WTC11 (cell line): ENCODE results near the gene PRKN. TPM values are rescaled to one million over a fixed set of nuclear protein-coding genes. Genes with fewer than 3 reads are reported as not detected.

Experiments used
- ATAC-seq: fragments of 200-7000 bp; cut with Tn5 transposase; 2 replicates; pipeline ENCODE4 v1.10.0; 2021; ENCODE audit warnings: mild to moderate bottlenecking, moderate library complexity
- CTCF ChIA-PET: fragments of 300-600 bp; sonication (Branson Sonifier 250); formaldehyde crosslinking; loops from one replicate; lab custom pipeline; 2021; ENCODE audit warnings: antibody characterized with exemption; lab: Charles Lee
- POLR2A ChIA-PET: fragments of 350-600 bp; sonication (Branson Sonifier 250); formaldehyde crosslinking; loops from one replicate; lab custom pipeline; 2021; ENCODE audit warnings: antibody characterized with exemption; lab: Charles Lee
- DNase-seq: peaks from one replicate; pipeline ENCODE4 v3.0.0; 2021; ENCODE audit warnings: low spot score
- H3K27ac Mint-ChIP-seq: 2 replicates; pipeline ENCODE4 v1.8.0; 2021; ENCODE audit warnings: mixed read lengths
- H3K27me3 Mint-ChIP-seq: 2 replicates; pipeline ENCODE4 v1.8.0; 2021; ENCODE audit warnings: low read depth, mild to moderate bottlenecking, moderate library complexity, mixed read lengths
- H3K36me3 Mint-ChIP-seq: 2 replicates; pipeline ENCODE4 v1.8.0; 2021; ENCODE audit warnings: mixed read lengths
- H3K4me1 Mint-ChIP-seq: 2 replicates; pipeline ENCODE4 v1.8.0; 2022; ENCODE audit warnings: mixed read lengths
- H3K4me3 Mint-ChIP-seq: 2 replicates; pipeline ENCODE4 v1.8.0; 2021; ENCODE audit warnings: mild to moderate bottlenecking, moderate library complexity, mixed read lengths
- H3K9me3 Mint-ChIP-seq: 2 replicates; pipeline ENCODE4 v1.8.0; 2021; ENCODE audit warnings: mixed read lengths
- CREB1 ChIP-seq: sonication (generic); formaldehyde crosslinking; IDR thresholded peaks from 2 replicates; pipeline ENCODE4 v1.8.0; 2023; ENCODE audit warnings: mild to moderate bottlenecking, missing genetic modification reagents
- CREM ChIP-seq: sonication (generic); formaldehyde crosslinking; IDR thresholded peaks from 2 replicates; pipeline ENCODE4 v1.8.1; 2022; ENCODE audit warnings: mild to moderate bottlenecking, missing genetic modification reagents, moderate library complexity
- FOXK1 ChIP-seq: sonication (generic); formaldehyde crosslinking; IDR thresholded peaks from 2 replicates; pipeline ENCODE4 v1.8.0; 2022; ENCODE audit warnings: mild to moderate bottlenecking, moderate library complexity, missing genetic modification reagents
- GRHL2 ChIP-seq: fragments of 250-450 bp; sonication (Bioruptor Pico); IDR thresholded peaks from 2 replicates; pipeline ENCODE4 v1.8.0; 2022; ENCODE audit warnings: mild to moderate bottlenecking, moderate library complexity; ENCODE audit not compliant: insufficient replicate concordance, severe bottlenecking
- JUN ChIP-seq: sonication (generic); formaldehyde crosslinking; IDR thresholded peaks from 2 replicates; pipeline ENCODE4 v1.8.0; 2023; ENCODE audit warnings: mild to moderate bottlenecking, missing genetic modification reagents
- NFE2L1 ChIP-seq: sonication (generic); formaldehyde crosslinking; IDR thresholded peaks from 2 replicates; pipeline ENCODE4 v1.8.1; 2023; ENCODE audit warnings: missing genetic modification reagents
- SOX15 ChIP-seq: fragments of 250-450 bp; sonication (Bioruptor Pico); IDR thresholded peaks from 2 replicates; pipeline ENCODE4 v1.9.0; 2021; ENCODE audit warnings: mild to moderate bottlenecking
- total RNA-seq: library from RNA; stranded (reverse); gene quantifications from 3 replicates; pipeline ENCODE4 v1.2.3, GENCODE V29; 2021
- TF ChIP-seq, protein P1 (sequence below): sonication (generic); formaldehyde crosslinking; conservative IDR thresholded peaks from 2 replicates; pipeline ENCODE4 v1.8.1; 2022; ENCODE audit warnings: mild to moderate bottlenecking, missing genetic modification reagents
- TF ChIP-seq, protein P2 (sequence below): sonication (generic); formaldehyde crosslinking; IDR thresholded peaks from 2 replicates; pipeline ENCODE4 v1.8.0; 2022; ENCODE audit warnings: mild to moderate bottlenecking, missing genetic modification reagents
- TF ChIP-seq, protein P3 (sequence below): sonication (generic); formaldehyde crosslinking; IDR thresholded peaks from 2 replicates; pipeline ENCODE4 v1.8.0; 2023; ENCODE audit warnings: mild to moderate bottlenecking, missing genetic modification reagents
- TF ChIP-seq, protein P4 (sequence below): sonication (generic); formaldehyde crosslinking; conservative IDR thresholded peaks from 2 replicates; pipeline ENCODE4 v1.8.1; 2023; ENCODE audit warnings: mild to moderate bottlenecking, low read depth, missing genetic modification reagents, moderate library complexity
- TF ChIP-seq, protein P5 (sequence below): fragments of 250-450 bp; sonication (Bioruptor Pico); IDR thresholded peaks from 2 replicates; pipeline ENCODE4 v1.9.0; 2021; ENCODE audit warnings: mild to moderate bottlenecking
- TF ChIP-seq, protein P6 (sequence below): sonication (generic); formaldehyde crosslinking; IDR thresholded peaks from 2 replicates; pipeline ENCODE4 v1.8.1; 2023; ENCODE audit warnings: mild to moderate bottlenecking, missing genetic modification reagents, borderline replicate concordance

Gene PRKN
- total RNA-seq, 1 experiment from 2014 or later, result 0.59 TPM

DNA sequence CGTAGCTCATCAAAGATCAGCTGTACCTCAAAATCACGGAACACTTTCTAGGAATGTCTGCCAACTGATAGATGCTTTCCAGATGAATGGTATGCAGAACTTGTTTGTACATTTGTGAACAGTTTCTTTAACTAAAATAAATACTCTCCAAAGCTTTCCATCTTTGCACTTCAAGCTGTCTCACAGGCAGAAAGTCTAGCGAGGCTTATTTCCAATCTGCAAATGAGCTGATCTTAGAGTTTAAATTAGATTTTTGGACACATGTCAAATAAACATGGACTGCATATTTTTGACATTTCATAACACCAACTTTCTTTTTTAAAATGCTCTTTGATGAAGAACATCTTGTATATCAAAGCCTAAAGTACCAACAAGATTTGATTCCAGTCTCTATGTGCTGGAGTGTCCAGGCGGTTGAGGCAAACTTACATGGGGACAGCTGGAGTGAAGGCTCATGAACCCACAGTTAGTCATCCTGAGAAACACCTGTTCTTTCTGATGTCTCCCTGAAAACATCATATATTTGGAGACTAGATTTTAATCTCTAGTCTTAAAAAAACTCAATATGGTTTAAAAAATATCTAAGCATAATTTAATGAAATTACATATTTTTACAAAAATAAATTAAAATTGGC, 1185.1 kb downstream of the PRKN start:
- Mint-ChIP-seq H3K36me3 (no peaks in the 10 kb centered on the region), H3K4me3 (no peak overlapping the region), H3K4me1 (peaks cover 7% of the 10 kb centered on the region), H3K9me3 (no peaks in the 10 kb centered on the region), H3K27ac (no peak overlapping the region), H3K27me3 (no peaks in the 10 kb centered on the region)
- no peak for DNase-seq
- ChIA-PET POLR2A (no interaction called here), CTCF (no interaction called here)
- TF ChIP-seq, protein P1, sequence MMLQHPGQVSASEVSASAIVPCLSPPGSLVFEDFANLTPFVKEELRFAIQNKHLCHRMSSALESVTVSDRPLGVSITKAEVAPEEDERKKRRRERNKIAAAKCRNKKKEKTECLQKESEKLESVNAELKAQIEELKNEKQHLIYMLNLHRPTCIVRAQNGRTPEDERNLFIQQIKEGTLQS (CRISPR knock-in tag), result no peak
- TF ChIP-seq CREM (CRISPR knock-in tag), result no peak
- TF ChIP-seq, protein P2, sequence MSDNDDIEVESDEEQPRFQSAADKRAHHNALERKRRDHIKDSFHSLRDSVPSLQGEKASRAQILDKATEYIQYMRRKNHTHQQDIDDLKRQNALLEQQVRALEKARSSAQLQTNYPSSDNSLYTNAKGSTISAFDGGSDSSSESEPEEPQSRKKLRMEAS (CRISPR knock-in tag), result no peak
- TF ChIP-seq, protein P3, sequence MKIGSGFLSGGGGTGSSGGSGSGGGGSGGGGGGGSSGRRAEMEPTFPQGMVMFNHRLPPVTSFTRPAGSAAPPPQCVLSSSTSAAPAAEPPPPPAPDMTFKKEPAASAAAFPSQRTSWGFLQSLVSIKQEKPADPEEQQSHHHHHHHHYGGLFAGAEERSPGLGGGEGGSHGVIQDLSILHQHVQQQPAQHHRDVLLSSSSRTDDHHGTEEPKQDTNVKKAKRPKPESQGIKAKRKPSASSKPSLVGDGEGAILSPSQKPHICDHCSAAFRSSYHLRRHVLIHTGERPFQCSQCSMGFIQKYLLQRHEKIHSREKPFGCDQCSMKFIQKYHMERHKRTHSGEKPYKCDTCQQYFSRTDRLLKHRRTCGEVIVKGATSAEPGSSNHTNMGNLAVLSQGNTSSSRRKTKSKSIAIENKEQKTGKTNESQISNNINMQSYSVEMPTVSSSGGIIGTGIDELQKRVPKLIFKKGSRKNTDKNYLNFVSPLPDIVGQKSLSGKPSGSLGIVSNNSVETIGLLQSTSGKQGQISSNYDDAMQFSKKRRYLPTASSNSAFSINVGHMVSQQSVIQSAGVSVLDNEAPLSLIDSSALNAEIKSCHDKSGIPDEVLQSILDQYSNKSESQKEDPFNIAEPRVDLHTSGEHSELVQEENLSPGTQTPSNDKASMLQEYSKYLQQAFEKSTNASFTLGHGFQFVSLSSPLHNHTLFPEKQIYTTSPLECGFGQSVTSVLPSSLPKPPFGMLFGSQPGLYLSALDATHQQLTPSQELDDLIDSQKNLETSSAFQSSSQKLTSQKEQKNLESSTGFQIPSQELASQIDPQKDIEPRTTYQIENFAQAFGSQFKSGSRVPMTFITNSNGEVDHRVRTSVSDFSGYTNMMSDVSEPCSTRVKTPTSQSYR (CRISPR knock-in tag), result no peak
- TF ChIP-seq JUN, result no peak
- TF ChIP-seq CREB1 (CRISPR knock-in tag), result no peak
- TF ChIP-seq GRHL2 (CRISPR knock-in tag), result no peak
- TF ChIP-seq, protein P4, sequence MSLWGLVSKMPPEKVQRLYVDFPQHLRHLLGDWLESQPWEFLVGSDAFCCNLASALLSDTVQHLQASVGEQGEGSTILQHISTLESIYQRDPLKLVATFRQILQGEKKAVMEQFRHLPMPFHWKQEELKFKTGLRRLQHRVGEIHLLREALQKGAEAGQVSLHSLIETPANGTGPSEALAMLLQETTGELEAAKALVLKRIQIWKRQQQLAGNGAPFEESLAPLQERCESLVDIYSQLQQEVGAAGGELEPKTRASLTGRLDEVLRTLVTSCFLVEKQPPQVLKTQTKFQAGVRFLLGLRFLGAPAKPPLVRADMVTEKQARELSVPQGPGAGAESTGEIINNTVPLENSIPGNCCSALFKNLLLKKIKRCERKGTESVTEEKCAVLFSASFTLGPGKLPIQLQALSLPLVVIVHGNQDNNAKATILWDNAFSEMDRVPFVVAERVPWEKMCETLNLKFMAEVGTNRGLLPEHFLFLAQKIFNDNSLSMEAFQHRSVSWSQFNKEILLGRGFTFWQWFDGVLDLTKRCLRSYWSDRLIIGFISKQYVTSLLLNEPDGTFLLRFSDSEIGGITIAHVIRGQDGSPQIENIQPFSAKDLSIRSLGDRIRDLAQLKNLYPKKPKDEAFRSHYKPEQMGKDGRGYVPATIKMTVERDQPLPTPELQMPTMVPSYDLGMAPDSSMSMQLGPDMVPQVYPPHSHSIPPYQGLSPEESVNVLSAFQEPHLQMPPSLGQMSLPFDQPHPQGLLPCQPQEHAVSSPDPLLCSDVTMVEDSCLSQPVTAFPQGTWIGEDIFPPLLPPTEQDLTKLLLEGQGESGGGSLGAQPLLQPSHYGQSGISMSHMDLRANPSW (CRISPR knock-in tag), result no peak
- TF ChIP-seq NFE2L1 (CRISPR knock-in tag), result no peak
- no peak for ATAC-seq

DNA sequence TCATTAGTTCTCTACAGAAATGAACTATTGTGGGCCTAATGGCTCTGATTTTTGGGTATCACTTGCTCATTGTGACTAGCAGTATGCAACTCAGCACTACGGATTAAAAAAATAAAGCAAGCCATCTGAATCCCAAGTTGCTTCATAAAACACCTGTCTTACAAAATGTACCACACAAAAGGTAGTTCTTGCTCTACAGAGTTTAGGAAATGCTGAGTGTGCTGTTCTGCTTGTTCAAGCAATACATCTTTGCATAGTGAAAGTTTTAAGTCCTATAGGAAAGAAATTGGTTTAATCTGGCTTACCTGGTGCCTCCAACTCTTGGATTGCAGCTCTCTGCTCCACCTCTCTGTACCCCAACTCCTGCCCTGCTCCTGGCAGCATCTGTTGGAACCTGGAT, 1187.0 kb downstream of the PRKN start:
- Mint-ChIP-seq H3K27me3 (no peaks in the 10 kb centered on the region), H3K4me1 (no peaks in the 10 kb centered on the region), H3K9me3 (no peaks in the 10 kb centered on the region), H3K27ac (no peak overlapping the region), H3K4me3 (no peak overlapping the region), H3K36me3 (no peaks in the 10 kb centered on the region)
- DNase-seq, result no peak
- CTCF ChIA-PET, result no interaction called here
- no peak for ATAC-seq
- POLR2A ChIA-PET, result no interaction called here
- TF ChIP-seq SOX15 (CRISPR knock-in tag) (no peak), FOXK1 (CRISPR knock-in tag) (no peak)
- TF ChIP-seq, protein P5, sequence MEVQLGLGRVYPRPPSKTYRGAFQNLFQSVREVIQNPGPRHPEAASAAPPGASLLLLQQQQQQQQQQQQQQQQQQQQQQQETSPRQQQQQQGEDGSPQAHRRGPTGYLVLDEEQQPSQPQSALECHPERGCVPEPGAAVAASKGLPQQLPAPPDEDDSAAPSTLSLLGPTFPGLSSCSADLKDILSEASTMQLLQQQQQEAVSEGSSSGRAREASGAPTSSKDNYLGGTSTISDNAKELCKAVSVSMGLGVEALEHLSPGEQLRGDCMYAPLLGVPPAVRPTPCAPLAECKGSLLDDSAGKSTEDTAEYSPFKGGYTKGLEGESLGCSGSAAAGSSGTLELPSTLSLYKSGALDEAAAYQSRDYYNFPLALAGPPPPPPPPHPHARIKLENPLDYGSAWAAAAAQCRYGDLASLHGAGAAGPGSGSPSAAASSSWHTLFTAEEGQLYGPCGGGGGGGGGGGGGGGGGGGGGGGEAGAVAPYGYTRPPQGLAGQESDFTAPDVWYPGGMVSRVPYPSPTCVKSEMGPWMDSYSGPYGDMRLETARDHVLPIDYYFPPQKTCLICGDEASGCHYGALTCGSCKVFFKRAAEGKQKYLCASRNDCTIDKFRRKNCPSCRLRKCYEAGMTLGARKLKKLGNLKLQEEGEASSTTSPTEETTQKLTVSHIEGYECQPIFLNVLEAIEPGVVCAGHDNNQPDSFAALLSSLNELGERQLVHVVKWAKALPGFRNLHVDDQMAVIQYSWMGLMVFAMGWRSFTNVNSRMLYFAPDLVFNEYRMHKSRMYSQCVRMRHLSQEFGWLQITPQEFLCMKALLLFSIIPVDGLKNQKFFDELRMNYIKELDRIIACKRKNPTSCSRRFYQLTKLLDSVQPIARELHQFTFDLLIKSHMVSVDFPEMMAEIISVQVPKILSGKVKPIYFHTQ (CRISPR knock-in tag), result no peak
- TF ChIP-seq, protein P6, sequence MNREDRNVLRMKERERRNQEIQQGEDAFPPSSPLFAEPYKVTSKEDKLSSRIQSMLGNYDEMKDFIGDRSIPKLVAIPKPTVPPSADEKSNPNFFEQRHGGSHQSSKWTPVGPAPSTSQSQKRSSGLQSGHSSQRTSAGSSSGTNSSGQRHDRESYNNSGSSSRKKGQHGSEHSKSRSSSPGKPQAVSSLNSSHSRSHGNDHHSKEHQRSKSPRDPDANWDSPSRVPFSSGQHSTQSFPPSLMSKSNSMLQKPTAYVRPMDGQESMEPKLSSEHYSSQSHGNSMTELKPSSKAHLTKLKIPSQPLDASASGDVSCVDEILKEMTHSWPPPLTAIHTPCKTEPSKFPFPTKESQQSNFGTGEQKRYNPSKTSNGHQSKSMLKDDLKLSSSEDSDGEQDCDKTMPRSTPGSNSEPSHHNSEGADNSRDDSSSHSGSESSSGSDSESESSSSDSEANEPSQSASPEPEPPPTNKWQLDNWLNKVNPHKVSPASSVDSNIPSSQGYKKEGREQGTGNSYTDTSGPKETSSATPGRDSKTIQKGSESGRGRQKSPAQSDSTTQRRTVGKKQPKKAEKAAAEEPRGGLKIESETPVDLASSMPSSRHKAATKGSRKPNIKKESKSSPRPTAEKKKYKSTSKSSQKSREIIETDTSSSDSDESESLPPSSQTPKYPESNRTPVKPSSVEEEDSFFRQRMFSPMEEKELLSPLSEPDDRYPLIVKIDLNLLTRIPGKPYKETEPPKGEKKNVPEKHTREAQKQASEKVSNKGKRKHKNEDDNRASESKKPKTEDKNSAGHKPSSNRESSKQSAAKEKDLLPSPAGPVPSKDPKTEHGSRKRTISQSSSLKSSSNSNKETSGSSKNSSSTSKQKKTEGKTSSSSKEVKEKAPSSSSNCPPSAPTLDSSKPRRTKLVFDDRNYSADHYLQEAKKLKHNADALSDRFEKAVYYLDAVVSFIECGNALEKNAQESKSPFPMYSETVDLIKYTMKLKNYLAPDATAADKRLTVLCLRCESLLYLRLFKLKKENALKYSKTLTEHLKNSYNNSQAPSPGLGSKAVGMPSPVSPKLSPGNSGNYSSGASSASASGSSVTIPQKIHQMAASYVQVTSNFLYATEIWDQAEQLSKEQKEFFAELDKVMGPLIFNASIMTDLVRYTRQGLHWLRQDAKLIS (CRISPR knock-in tag), result no peak
- TF ChIP-seq, all 79 proteins: peak for 0
